Measurements from ENCODE around the gene TBC1D2B.

DNA sequence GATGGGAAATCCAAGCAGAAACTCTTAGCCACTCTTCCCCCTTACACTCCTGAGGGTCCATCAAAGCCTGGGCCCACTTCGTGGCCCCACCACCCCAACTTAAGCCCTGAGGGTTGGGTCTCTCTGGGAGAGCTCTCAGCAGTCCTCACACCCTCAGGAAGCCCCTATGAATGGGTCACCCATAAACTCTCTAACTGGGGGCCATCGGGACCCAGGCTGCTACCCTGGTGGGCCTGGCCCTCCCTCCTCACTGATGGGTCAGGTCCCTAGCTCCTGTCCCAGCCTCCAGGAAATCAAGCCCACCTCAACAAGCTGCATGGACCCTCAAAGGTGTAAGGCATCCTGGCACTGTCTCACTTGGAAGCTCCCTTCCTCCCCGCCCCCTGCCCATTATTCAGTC is 34.3 kb upstream of the TBC1D2B start:
- TF ChIP-seq, protein P1, sequence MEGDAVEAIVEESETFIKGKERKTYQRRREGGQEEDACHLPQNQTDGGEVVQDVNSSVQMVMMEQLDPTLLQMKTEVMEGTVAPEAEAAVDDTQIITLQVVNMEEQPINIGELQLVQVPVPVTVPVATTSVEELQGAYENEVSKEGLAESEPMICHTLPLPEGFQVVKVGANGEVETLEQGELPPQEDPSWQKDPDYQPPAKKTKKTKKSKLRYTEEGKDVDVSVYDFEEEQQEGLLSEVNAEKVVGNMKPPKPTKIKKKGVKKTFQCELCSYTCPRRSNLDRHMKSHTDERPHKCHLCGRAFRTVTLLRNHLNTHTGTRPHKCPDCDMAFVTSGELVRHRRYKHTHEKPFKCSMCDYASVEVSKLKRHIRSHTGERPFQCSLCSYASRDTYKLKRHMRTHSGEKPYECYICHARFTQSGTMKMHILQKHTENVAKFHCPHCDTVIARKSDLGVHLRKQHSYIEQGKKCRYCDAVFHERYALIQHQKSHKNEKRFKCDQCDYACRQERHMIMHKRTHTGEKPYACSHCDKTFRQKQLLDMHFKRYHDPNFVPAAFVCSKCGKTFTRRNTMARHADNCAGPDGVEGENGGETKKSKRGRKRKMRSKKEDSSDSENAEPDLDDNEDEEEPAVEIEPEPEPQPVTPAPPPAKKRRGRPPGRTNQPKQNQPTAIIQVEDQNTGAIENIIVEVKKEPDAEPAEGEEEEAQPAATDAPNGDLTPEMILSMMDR (tag by site-specific recombination; IDR thresholded peaks at IDR 0.05) = no peak
- TF ChIP-seq ZNF112 (tag by site-specific recombination; IDR thresholded peaks at IDR 0.05) (no peak), ZNF426 (tag by site-specific recombination; IDR thresholded peaks at IDR 0.05) (no peak), ZNF701 (tag by site-specific recombination; IDR thresholded peaks at IDR 0.05) (no peak), ZBTB21 (tag by site-specific recombination; IDR thresholded peaks at IDR 0.05) (no peak), ATF2 (tag by site-specific recombination; IDR thresholded peaks at IDR 0.05; ENCODE audit: low read depth) (no peak), ZBTB26 (tag by site-specific recombination; optimal IDR thresholded peaks at IDR 0.05) (no peak)

Measured in HEK293 (cell line).